Measurements from ENCODE around the gene UNC13B.

Gene UNC13B

DNA sequence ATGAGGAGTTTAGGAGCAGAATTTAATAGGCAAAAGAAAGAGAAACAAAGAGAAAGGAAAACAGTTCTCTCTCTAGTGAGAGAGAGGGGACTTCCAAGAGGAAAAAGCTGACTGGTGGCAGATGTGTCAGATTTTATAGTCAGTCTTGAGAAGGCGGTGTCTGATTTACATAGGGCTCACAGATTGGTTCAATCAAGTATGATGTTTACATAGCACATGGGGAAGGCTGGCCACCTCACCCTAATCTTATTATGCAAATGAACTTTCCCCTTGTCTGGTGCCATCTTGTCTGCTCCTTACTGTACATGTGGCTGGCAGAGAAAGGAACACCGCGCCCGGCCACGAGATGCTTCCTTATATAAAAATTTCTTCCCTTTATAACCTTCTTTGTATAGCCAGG lies 24.7 kb downstream of the UNC13B start:
- H3K27me3 ChIP-seq (ENCODE audit: insufficient read depth, low read length) = no peaks in the 10 kb centered on the region
- H3K4me3 ChIP-seq (ENCODE audit: low read depth, low read length) = no peak overlapping the region
- no peak overlapping the region for H2AFZ ChIP-seq (ENCODE audit: low read length, unreplicated experiment)
- no peaks in the 10 kb centered on the region for H3K36me3 ChIP-seq (ENCODE audit: insufficient read depth, low read length)
- H3K79me2 ChIP-seq (ENCODE audit: control insufficient read depth, insufficient read depth, low read length, unreplicated experiment) = no peaks in the 10 kb centered on the region
- H3K27ac ChIP-seq (ENCODE audit: low read depth, low read length) = no peak overlapping the region
- H3K4me1 ChIP-seq (ENCODE audit: control insufficient read depth, insufficient read depth, low read length, unreplicated experiment) = no peaks in the 10 kb centered on the region

DNA sequence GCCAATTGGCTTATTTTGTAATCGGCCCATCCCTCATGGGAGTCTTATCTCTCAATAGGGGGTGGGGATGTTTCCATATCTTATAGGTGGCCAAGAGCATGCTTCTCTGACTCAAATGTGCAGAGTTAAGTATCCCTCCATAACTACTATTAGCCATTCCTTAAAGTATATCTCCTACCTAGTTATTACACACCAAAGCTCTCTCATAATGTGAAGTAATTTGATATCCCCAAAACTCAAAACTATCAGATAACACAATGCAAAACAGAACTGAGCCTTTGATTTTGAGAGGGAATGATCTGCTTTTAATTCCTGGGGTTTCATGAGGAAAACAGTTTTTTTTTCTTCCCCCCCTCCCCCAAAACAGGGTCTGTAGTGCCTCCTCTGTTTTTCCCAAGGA lies 28.4 kb downstream of the UNC13B start:
- H3K4me1 ChIP-seq (ENCODE audit: control insufficient read depth, insufficient read depth, low read length, unreplicated experiment) = no peaks in the 10 kb centered on the region

DNA sequence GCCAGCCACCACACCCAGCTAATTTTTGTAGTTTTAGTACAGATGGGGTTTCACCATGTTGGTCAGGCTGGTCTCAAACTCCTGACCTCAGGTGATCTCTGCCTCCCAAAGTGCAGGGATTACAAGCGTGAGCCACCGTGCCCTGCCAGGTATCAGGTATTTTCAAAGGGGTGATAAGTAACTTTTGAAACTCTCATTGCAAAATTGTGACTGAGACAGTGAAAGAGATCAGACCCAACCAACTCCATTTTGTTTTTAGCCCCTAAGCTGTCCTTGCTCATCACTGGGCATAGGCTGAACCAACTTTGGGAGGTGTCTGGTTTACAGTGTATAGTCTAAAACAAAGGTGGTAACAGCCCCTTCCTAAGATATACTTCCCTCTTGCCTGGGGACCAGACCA lies 29.3 kb downstream of the UNC13B start:
- Histone ChIP-seq H3K36me3 (ENCODE audit: insufficient read depth, low read length) (no peaks in the 10 kb centered on the region), H3K4me3 (ENCODE audit: low read depth, low read length) (no peak overlapping the region), H3K27me3 (ENCODE audit: insufficient read depth, low read length) (no peaks in the 10 kb centered on the region), H3K4me1 (ENCODE audit: control insufficient read depth, insufficient read depth, low read length, unreplicated experiment) (peaks cover 3% of the 10 kb centered on the region), H2AFZ (ENCODE audit: low read length, unreplicated experiment) (no peak overlapping the region), H3K27ac (ENCODE audit: low read depth, low read length) (no peak overlapping the region), H3K79me2 (ENCODE audit: control insufficient read depth, insufficient read depth, low read length, unreplicated experiment) (no peaks in the 10 kb centered on the region)

More for the DNA sequence above, 28.4 kb downstream of the UNC13B start:
- Histone ChIP-seq H3K27ac (ENCODE audit: low read depth, low read length) (no peak overlapping the region), H3K27me3 (ENCODE audit: insufficient read depth, low read length) (no peaks in the 10 kb centered on the region), H2AFZ (ENCODE audit: low read length, unreplicated experiment) (no peak overlapping the region), H3K79me2 (ENCODE audit: control insufficient read depth, insufficient read depth, low read length, unreplicated experiment) (no peaks in the 10 kb centered on the region), H3K36me3 (ENCODE audit: insufficient read depth, low read length) (no peaks in the 10 kb centered on the region), H3K4me3 (ENCODE audit: low read depth, low read length) (no peak overlapping the region)

DNA sequence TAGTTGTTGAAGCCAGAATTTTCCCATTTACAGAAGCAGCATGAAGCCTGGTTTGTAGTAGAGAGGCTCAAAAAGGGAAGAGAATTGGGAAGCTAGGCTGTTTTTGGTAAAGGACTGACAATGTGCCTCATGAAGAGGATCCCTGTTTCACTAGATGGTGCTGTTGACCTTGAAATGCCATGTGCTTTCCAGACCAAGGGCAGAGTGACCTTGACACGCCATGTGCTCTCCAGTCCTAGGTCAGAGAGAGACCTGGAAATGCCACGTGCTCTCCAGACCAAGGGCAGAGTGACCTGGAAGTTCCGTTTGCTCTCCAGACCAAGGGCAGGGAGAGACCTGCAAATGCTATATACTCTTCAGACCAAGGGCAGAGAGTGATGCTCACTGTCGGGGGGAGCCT lies 32.0 kb downstream of the UNC13B start:
- Histone ChIP-seq H2AFZ (ENCODE audit: low read length, unreplicated experiment) (no peak overlapping the region), H3K27ac (ENCODE audit: low read depth, low read length) (no peak overlapping the region), H3K27me3 (ENCODE audit: insufficient read depth, low read length) (no peaks in the 10 kb centered on the region)

DNA sequence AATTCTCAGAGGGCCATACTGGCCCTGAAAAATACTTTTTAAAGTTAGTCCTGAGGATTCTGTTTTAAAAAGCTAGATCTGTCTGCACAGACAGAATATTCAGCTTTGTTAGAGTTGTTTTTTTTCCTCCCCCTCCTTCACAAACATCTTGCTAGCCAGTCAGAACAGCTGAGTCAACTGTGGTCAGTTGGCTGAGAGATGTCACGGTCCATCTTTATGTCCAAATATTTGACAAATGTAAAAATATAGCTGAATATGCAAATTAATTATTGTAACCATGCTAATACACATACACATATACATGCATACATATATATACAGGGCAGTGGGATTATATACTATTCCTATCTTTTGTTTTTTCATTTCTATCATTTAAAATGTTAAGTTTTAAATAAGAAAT lies 33.9 kb downstream of the UNC13B start:
- Histone ChIP-seq H3K27ac (ENCODE audit: low read depth, low read length) (no peak overlapping the region), H3K79me2 (ENCODE audit: control insufficient read depth, insufficient read depth, low read length, unreplicated experiment) (no peaks in the 10 kb centered on the region), H3K27me3 (ENCODE audit: insufficient read depth, low read length) (no peaks in the 10 kb centered on the region), H3K4me1 (ENCODE audit: control insufficient read depth, insufficient read depth, low read length, unreplicated experiment) (peaks cover 3% of the 10 kb centered on the region), H3K4me3 (ENCODE audit: low read depth, low read length) (no peak overlapping the region), H3K36me3 (ENCODE audit: insufficient read depth, low read length) (no peaks in the 10 kb centered on the region), H2AFZ (ENCODE audit: low read length, unreplicated experiment) (no peak overlapping the region)

More for the DNA sequence above, 32.0 kb downstream of the UNC13B start:
- no peak overlapping the region for H3K4me3 ChIP-seq (ENCODE audit: low read depth, low read length)
- H3K36me3 ChIP-seq (ENCODE audit: insufficient read depth, low read length) = no peaks in the 10 kb centered on the region
- peaks cover 3% of the 10 kb centered on the region for H3K4me1 ChIP-seq (ENCODE audit: control insufficient read depth, insufficient read depth, low read length, unreplicated experiment)
- no peaks in the 10 kb centered on the region for H3K79me2 ChIP-seq (ENCODE audit: control insufficient read depth, insufficient read depth, low read length, unreplicated experiment)

DNA sequence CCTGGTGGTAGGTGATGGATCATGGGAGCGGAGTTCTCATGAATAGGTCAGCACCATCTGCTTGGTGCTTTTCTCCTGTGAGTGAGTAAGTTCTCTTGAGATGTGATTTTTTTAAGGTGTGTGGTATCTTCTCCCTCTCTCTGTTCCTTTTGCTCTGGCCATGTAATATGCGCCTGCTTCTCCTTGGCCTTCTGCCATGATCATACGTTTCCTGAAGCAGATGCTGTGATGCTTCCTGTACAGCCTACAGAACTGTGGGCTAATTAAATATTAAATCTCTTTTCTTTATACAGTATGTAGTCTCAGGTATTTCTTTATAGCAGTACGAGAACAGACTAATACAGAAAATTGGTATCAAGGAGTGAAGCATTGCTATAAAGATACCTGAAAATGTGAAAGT lies 36.4 kb downstream of the UNC13B start:
- Histone ChIP-seq H3K4me3 (ENCODE audit: low read depth, low read length) (no peak overlapping the region), H3K27me3 (ENCODE audit: insufficient read depth, low read length) (no peaks in the 10 kb centered on the region), H3K79me2 (ENCODE audit: control insufficient read depth, insufficient read depth, low read length, unreplicated experiment) (no peaks in the 10 kb centered on the region)

DNA sequence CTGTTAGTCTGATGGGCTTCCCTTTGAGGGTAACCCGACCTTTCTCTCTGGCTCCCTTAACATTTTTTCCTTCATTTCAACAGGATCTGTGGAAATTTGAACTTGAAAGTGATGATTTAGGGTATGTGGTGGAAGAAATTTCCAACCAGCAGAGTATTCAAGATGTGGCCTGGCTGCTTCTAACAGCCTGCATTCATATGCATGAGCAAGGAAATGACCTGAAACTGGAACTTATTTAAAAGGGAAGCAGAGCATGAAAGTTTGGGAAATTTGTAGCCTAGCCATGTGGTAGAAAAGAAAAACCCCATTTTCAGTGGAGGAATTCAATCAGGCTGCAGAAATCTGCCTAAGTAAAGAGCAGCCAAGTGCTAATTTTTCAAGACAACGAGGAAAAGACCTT lies 41.7 kb downstream of the UNC13B start:
- no peaks in the 10 kb centered on the region for H3K27me3 ChIP-seq (ENCODE audit: insufficient read depth, low read length)
- H3K36me3 ChIP-seq (ENCODE audit: insufficient read depth, low read length) = no peaks in the 10 kb centered on the region
- no peak overlapping the region for H3K27ac ChIP-seq (ENCODE audit: low read depth, low read length)
- no peaks in the 10 kb centered on the region for H3K79me2 ChIP-seq (ENCODE audit: control insufficient read depth, insufficient read depth, low read length, unreplicated experiment)
- no peak overlapping the region for H3K4me3 ChIP-seq (ENCODE audit: low read depth, low read length)
- H3K4me1 ChIP-seq (ENCODE audit: control insufficient read depth, insufficient read depth, low read length, unreplicated experiment) = no peaks in the 10 kb centered on the region
- no peak overlapping the region for H2AFZ ChIP-seq (ENCODE audit: low read length, unreplicated experiment)

More for the DNA sequence above, 36.4 kb downstream of the UNC13B start:
- Histone ChIP-seq H3K36me3 (ENCODE audit: insufficient read depth, low read length) (no peaks in the 10 kb centered on the region), H2AFZ (ENCODE audit: low read length, unreplicated experiment) (no peak overlapping the region), H3K27ac (ENCODE audit: low read depth, low read length) (no peak overlapping the region), H3K4me1 (ENCODE audit: control insufficient read depth, insufficient read depth, low read length, unreplicated experiment) (peaks cover 3% of the 10 kb centered on the region)

DNA sequence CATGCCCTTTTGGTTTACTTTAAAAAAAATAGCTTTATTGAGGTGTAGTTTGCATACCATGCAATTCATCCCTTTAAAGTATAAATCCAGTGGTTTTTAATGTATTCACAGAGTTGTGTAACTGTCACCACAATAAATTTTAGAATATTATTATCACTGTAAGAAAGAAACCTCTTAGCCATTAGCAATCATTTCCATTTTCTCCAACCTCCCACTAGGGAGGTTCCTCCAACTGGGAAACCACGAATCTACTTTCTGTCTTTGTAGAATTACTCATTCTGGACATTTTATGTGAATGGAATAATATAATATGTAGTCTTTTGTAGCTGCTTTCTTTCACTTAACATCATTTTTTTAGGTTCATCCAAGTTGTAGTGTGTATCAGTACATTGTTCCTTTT lies 43.5 kb downstream of the UNC13B start:
- Histone ChIP-seq H3K27me3 (ENCODE audit: insufficient read depth, low read length) (no peaks in the 10 kb centered on the region), H3K4me1 (ENCODE audit: control insufficient read depth, insufficient read depth, low read length, unreplicated experiment) (no peaks in the 10 kb centered on the region), H3K79me2 (ENCODE audit: control insufficient read depth, insufficient read depth, low read length, unreplicated experiment) (no peaks in the 10 kb centered on the region), H3K36me3 (ENCODE audit: insufficient read depth, low read length) (no peaks in the 10 kb centered on the region), H3K27ac (ENCODE audit: low read depth, low read length) (no peak overlapping the region), H2AFZ (ENCODE audit: low read length, unreplicated experiment) (no peak overlapping the region), H3K4me3 (ENCODE audit: low read depth, low read length) (no peak overlapping the region)

DNA sequence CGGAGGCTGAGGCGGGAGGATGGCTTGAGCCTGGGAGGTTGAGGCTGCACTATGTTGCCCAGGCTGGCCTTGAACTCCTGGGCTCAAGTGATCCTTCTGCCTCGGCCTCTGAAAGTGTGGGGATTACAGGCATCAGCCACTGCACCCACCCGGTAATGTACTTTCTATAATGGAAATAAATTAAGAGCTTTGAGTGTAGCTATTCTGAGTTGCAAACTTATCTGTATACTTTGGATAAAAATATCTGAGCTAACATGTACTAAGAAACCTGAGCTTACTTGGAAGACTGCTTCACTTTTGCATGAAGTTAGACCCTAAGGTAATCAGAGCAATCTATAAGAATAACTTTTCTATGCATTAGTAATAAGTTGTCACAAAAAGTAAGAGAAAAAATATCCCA lies 50.0 kb downstream of the UNC13B start:
- H3K4me3 ChIP-seq (ENCODE audit: low read depth, low read length) = no peak overlapping the region
- no peak overlapping the region for H2AFZ ChIP-seq (ENCODE audit: low read length, unreplicated experiment)
- no peaks in the 10 kb centered on the region for H3K79me2 ChIP-seq (ENCODE audit: control insufficient read depth, insufficient read depth, low read length, unreplicated experiment)
- H3K27ac ChIP-seq (ENCODE audit: low read depth, low read length) = no peak overlapping the region
- no peaks in the 10 kb centered on the region for H3K36me3 ChIP-seq (ENCODE audit: insufficient read depth, low read length)
- H3K4me1 ChIP-seq (ENCODE audit: control insufficient read depth, insufficient read depth, low read length, unreplicated experiment) = no peaks in the 10 kb centered on the region
- no peaks in the 10 kb centered on the region for H3K27me3 ChIP-seq (ENCODE audit: insufficient read depth, low read length)

DNA sequence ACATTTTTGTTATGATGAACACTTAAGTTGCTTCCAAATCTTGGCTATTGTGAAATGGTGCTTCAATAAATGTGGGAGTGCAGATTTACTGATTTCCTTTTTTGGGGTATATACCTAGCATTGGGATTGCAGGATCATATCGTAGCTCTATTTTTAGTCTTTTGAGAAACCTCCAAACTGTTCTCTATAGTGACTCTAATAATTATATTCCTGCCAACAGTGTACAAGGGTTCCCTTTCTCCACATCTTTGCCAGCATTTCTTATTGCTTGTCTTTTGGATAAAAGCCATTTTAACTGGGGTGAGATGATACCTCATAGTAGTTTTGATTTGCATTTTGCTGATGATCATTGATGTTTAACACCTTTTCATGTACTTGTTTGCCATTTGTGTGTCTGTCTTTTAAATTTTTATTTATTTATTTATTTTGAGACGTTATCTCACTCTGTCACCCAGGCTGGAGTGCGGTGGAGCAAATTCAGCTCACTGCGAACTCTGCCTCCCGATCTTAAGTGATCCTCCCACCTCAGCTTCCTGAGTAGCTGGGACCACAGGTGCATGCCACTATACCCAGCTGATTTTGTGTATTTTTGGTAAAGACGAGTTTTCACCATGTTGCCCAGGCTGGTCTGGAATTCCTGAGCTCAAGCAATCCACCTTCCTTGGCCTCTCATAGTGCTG lies 59.0 kb downstream of the UNC13B start:
- no peak overlapping the region for H2AFZ ChIP-seq (ENCODE audit: low read length, unreplicated experiment)
- H3K36me3 ChIP-seq (ENCODE audit: insufficient read depth, low read length) = no peaks in the 10 kb centered on the region
- no peaks in the 10 kb centered on the region for H3K79me2 ChIP-seq (ENCODE audit: control insufficient read depth, insufficient read depth, low read length, unreplicated experiment)
- H3K27ac ChIP-seq (ENCODE audit: low read depth, low read length) = no peak overlapping the region
- no peak overlapping the region for H3K4me3 ChIP-seq (ENCODE audit: low read depth, low read length)
- H3K27me3 ChIP-seq (ENCODE audit: insufficient read depth, low read length) = no peaks in the 10 kb centered on the region
- H3K4me1 ChIP-seq (ENCODE audit: control insufficient read depth, insufficient read depth, low read length, unreplicated experiment) = no peaks in the 10 kb centered on the region

DNA sequence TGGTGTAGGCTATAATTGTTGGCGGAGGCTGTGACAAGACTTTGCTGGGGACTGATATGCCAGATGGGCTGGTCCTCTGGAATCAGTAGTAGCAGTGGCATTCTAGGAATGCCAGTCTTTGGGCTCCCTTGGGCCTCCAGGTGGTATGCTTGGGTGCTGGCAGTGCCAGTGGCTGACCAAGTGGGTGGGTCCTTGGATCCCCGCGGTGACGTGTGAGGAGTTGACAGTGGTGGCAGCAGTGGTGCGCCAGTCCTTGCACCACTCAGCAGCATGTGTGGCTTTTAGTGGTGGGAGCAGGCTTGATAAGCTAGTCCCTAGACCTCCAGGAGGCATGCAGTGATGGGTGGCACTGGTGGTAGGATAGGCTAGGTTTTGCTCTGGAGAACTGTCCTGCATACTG lies 63.9 kb downstream of the UNC13B start:
- Histone ChIP-seq H3K79me2 (ENCODE audit: control insufficient read depth, insufficient read depth, low read length, unreplicated experiment) (no peaks in the 10 kb centered on the region), H3K4me1 (ENCODE audit: control insufficient read depth, insufficient read depth, low read length, unreplicated experiment) (no peaks in the 10 kb centered on the region), H3K27ac (ENCODE audit: low read depth, low read length) (no peak overlapping the region), H2AFZ (ENCODE audit: low read length, unreplicated experiment) (no peak overlapping the region), H3K27me3 (ENCODE audit: insufficient read depth, low read length) (no peaks in the 10 kb centered on the region), H3K4me3 (ENCODE audit: low read depth, low read length) (no peak overlapping the region), H3K36me3 (ENCODE audit: insufficient read depth, low read length) (no peaks in the 10 kb centered on the region)

Data from ACC112 (cell line).